Measurements from ENCODE around the gene KAT2A. TPM values are rescaled to one million over a fixed set of nuclear protein-coding genes. Genes with fewer than 3 reads are reported as not detected.
A peak's percentile ranks its signal among the peaks of the same experiment; 100 is the strongest.

The KAT2A gene
- total RNA-seq, 1 experiment from 2014 or later = 11.7 TPM

DNA sequence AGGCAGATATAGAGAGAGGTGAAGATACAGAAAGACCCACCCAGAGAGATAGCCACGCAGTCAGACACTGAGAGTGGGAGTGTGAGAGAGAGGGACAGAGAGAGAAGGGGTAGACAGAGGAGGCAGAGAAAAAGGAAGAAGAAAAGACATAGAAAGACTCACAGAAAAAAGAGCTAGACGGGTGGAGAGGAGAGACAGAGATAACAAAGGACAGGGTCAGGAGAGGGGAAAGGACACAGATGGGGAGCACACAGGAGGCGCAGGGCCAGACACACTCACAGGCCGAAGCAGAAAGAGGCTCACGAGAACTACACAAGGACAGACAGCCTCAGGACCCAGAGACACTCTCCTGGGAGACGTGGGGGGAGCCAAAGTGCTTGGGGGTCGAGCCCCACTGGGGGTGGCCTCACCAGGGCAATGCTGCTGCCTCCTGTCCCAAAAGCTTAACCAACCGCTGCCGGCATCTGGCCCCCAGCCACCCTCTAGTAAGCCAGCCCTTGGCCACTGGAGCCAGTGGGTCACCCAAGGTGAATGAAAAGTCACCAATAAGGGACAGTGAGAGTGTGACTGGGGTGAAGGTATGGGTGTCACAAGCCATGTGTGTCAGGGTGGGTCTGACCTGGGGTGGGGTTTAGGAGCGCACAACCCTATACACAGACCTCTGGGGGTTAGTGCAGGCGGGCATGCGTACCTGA is 26.6 kb downstream of the KAT2A start:
- no peak for DNase-seq (ENCODE audit: low read depth)

DNA sequence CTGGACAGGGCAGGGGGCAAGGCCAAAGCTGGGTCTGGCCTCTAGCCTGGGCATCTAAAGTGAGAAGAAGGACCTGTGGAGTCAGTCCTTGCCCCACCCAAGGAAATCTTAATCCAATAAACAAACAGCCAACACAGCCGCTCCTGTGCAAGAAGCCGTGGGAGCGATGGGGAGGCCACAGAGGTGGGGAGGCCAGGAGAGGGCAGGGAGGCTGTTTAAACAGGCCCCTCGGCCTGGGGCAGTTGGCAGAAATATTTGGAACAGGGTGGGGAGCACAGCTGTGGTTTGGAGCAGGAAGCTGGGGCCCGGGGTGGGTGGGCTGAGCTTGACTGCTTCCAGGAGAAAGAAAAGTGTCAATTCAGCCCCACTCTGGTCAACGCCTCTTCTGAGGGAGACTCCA is 28.2 kb downstream of the KAT2A start:
- DNase-seq (ENCODE audit: low read depth) = no peak

DNA sequence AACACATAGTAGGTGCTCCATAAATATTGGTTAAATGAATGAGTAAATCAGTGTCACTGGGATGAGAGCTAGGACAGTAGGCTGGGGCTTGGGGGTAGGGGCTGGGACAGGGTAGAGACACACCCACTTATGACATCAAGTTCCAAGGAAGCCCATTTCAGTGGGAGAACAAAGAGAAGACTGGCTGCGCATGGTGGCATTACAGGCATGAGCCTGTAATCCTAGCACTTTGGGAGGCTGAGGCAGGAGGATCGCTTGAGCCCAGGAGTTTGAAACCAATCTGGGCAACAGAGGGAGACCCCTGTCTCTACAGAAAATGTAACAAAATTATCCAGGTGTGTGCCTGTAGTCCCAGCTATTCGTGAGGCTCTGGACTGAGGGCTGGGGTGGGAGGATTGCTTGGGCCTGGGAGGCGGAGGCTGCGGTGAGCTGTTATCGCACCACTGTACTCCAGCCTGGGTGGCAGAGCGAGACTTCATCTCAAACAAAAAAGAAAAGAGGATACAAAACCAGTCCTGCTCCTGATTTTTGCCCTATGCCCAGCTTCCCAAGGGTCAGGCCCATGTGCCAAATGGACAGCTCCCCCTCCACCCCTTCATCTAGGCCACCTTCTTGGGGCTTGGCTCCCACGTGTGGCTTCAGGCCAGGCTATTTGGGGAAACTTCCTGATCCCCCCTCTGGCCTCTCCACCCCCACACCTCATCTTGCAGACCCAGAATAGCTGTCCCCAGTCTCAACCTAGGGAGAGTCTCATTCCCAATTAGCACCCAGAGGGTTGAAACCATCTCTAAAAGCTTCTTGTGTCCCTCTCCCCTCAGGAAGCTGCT is 30.0 kb downstream of the KAT2A start:
- DNase-seq (ENCODE audit: low read depth) = no peak

DNA sequence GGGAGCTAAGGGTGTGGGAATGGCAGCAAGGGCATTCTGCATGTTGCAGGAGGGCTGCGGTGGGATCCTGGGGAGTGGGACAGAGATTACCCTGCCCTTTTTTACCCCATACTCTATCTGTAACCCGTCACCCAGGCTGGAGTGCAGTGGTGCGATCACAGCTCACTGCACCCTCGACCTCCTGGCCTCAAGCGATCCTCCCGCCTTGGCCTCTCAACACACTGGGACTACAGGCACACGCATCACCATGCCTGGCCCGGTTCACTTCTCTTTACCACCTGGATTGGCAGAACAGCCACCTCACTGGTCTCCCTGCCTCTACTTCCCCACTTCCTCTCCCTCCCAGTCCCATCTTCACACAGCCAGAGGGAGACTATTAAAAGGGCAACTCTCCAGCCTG is 32.4 kb downstream of the KAT2A start:
- no peak for DNase-seq (ENCODE audit: low read depth)

DNA sequence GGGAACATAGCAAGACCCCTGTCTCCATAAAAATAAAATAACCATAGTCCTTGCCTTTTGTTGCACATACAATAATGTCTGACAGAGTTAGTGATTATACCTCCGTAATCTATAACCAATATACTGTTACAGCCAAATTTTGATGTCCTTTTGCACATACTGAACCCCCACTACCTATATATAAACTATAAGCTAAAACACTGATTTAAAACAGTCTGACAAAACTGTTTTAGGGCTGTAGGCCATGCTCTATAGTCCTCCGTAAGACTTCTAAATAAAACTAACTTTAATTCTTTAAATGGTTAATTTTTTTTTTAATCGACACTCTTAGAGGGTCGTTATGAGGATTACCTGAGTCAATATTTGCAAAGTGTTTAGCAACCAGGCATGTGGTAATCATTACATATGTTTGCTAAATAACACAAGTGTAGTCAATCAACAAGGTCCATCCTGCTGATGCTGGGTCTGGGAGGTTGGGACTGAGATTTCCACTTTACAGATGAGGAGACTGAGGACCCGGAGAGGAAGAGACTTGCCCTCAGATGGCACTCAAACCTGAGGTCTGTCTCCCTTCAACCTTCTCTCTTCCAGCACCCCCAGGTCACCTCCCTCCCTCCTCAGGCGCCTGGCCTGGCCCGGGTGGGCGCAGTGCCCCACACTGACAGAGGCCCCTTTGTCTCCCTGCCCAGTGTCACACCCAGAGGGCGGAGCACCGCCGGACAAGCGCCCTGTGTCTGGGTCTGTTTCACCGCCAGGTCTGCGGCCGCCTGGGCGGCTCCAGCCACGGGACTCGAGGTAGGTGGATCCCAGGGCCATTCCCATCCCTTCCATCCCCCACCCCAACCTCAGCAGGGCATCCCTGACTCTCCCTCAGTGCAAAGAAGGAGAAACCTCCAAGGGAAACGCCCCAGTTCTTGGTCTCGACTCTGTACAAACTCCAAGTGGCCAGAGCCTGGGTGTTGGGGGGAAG is 33.1 kb downstream of the KAT2A start:
- DNase-seq (ENCODE audit: low read depth) = no peak

DNA sequence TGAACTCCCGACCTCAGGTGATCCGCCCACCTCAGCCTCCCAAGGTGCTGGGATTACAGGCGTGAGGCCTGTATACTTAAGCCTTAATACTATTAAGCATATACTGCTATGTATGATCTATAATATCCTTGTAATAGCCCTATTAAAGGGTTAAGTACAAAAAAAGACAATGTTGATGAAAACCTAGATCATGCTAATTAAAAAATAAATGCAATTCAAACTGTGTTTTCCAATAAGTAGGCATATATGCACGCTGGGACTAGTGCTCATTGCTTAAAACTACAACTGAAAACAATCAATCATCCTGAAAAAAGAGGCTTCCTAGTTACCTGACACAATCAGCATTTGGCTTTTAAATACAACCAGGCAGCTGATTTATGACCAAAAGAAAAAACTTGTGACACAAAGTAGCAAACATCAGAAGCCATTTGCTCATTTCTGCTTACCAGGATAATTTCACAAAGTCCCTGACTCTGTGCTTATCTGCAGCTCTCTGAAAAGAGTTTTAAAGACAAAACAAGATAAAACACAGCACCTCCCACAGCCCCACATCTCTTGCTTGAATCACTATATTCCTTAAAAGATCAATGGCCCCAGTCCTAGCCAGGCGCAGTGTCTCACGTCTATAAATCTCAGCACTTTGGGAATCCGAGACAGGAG is 34.0 kb downstream of the KAT2A start:
- no peak for DNase-seq (ENCODE audit: low read depth)

DNA sequence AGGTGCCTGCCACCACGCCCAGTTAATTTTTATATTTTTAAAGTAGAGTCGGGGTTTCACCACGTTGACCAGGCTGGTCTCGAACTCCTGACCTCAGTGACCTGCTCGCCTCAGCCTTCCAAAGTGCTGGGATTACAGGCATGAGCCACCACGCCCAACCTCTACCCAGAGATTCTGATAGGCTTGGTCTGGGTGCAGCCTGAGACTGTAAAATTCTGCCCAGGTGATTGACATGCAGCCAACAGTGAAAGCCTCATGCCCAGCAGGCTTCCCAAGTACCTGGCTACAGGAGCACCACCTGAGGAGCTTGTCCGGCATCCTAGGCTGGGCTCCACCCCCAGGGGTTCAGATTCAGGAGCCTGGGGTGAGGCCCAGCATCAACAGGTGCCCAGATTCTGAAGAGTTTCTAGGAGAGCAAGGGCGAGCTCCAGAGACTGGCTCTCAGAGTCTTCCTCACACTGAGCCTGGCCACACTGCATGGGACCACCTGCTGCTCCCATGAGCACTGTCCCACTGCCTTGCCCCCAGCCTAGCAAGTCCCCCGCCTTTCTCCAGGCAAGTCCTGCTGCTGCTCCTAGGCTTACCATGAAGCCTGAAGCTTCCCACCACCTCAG is 39.5 kb downstream of the KAT2A start:
- no peak for DNase-seq (ENCODE audit: low read depth)

DNA sequence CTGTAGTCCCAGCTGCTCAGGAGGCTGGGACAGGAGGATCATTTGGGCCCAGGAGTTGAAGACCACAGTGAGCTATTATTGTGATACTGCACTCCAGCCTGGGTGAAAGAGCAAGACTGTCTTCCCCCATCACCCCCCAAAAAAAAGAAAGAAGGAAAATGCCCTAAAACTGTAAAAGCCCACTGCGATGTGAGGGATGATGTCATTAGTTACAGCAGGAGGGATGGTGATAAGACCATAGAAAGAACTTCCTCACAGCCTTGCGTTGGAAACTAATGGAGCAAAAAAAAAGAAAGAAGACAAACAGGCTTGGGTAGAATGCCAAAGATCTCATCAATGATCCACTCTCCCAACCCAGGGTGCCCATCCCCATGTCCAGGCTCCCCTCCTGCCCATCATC is 41.6 kb downstream of the KAT2A start:
- DNase-seq (ENCODE audit: low read depth) = no peak

DNA sequence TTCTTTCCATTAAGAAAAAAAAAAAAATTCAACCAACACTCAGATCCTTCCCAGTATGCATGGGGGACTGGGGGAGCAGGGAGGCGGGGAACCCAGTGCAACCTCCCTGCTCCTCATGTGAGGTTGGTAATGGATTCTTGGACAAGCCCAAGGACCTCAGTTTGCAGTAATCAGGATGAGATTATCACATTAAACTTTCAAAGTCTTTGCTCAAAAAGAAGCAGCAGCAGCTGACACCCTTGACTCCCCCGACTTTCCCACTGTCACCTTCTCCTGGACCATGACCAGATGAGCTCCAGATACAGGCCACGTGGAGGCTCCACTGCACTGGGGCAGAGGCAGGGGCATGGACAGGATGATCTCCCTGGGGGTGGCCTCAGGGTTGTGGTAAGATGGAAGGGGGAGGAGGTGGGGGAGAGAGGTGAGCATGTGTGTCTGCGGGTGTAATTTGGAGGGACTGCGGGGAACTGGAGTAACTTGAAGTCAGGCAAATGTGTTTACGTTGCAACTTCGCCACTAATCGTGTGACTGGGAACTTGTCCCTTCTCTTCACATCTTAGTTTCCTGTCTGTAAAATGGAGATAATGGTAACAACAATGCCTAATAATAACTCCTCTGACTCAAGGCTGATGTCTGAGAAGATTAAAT is 42.6 kb downstream of the KAT2A start:
- no peak for DNase-seq (ENCODE audit: low read depth)

DNA sequence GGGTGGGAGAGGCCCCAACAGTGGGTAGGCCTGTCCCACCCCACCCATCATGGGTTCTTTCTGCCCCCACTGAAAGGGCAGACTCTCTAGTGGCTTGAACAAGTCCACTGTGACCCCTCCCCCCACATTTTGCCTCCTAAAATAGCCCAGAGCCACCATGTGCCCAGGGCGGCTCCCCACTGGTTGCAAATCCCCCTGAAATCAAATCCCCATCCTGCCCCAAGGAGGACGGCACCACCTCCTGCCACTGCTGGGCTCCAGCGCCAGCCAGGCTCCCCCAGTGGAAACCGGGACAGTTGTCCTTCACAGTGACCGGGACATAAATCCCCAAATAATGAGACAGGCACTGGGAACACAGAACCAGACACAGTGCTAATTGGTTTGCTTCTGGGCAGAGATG is 43.4 kb downstream of the KAT2A start:
- no peak for DNase-seq (ENCODE audit: low read depth)

DNA sequence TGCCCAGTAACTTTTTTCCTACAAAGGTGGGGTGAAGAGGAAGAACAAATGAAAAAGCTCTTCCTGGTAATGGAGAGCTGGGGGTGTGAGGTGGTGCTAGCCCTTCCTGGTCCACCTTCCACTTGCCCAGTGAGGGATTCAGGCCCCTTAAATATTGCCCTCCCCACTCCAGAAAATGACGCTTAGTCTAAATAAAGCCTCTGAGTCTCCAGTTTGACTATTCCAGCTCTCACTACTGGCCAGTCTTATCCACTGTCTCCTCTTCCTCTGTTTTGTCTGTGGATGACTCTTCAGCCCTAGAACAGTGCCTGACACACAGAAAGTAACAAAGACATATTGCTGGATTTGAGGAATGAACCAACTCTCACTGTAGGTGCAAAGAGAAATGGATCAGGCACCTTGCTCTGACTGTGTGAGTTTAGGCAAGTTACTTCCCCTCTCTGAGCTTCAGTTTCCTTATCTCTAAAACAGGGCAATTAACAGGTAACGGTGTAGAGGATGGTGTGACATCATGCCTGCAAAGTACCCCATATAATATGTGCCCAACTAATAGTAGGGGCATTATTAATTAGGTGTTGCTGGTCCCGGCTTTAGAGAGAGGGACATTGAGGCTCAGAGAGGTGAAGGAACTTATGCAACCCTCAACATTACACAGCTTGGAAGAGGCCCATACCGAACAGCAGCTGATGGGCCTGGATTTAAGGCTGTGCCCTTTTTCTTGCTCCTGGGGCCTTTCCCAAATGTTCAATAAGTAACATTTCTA is 44.2 kb downstream of the KAT2A start:
- DNase-seq (ENCODE audit: low read depth) = no peak

DNA sequence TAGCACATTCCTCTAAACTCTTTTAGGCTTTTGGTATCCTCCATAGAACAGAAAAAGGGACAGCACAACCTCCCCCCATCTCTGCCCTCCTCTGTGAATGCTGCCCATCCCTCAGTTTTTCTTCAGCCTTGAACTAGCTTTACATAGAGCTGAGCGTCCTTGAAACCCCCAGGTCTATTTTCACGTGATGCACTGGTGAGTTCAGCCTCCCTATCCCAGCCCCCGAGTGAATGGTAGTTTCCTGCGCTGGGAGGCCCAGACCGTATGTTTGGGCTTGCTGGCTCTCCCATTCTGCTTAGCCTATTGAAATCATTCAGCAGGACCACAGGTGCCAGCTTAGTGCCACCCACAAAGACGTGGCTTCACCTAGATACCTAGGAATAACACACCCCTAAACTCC is 45.4 kb downstream of the KAT2A start:
- no peak for DNase-seq (ENCODE audit: low read depth)

DNA sequence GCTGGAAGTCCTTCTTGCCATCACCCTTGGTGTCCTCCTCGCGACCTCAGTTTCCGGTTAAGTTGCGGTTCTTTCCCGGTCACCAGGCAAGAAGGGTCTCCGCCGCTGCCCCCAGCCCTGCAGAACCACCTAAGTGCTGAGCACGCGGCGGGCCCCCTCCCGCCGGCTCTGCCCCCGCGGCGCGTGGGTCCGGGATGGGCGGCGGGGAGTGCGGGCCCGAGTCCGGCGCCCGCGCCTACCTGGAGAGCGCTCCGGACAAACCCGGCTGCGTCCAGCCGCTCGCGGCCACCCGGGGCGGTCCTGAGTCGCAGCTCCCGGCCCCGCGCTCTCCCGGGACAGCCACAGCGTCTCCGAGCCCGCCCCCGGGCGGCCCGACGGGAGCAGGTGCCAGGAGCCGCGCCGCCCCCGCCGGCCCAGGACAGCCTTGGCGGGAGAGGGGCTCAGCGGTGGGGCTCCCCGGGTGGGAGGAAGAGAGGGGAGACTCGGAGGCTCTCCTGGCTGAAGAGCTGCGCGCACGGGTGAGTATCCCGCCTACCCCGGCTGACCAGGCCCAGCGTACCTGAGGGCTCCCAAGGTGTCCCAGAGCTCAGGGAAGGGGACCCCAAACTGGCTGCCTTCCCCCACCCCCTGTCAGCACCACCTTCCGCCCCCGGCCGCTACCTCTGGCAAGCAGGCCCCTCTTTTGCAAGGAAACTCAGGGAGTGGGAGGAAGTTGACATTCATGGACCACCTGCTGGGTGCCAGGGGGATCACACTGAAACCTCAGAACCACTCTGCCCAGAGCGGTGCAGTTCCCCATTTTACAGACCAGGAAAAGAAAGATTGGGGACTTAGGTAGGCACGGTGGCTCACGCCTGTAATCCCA is 48.6 kb downstream of the KAT2A start:
- no peak for DNase-seq (ENCODE audit: low read depth)

DNA sequence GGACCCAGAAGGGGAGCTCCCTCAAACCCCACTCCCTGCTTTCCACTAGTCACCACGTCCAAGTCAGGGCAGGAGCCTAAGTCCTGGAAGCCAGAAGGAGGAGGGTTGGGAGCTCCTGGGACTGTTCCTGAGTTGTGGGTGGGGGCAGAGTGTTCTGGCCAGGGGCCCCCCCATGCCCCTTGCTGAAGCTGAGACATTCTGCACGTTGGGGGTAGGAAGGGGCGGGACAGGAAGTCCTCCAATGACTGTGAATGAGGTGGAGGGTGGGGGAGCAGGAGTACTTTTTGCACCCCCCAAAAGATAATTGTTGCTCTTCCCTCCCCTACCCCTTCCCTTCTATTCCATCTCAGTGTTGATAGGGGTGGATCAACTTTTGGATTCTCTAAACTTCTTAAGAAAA is 49.4 kb downstream of the KAT2A start:
- DNase-seq (ENCODE audit: low read depth) = no peak

DNA sequence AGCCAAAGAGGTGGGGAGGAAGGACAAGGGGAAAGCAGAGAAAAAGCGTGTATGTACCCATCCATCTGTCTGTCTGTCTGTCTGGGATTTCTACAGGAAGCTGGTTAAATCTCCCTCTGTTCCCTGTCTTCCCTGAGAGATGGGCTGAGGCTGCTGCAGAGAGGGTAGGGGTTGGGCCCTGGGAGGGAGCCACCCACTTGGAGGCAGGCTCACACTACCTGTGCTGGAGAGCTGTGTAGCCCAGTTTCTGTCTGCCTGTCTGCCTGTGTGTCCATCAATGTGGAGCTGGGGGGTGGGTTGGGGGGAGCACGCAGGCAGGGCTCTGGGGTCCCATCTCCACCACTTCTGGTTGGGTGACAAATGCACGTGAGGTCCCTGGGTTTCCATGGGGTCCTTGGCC is 52.2 kb downstream of the KAT2A start:
- DNase-seq (ENCODE audit: low read depth) = no peak

DNA sequence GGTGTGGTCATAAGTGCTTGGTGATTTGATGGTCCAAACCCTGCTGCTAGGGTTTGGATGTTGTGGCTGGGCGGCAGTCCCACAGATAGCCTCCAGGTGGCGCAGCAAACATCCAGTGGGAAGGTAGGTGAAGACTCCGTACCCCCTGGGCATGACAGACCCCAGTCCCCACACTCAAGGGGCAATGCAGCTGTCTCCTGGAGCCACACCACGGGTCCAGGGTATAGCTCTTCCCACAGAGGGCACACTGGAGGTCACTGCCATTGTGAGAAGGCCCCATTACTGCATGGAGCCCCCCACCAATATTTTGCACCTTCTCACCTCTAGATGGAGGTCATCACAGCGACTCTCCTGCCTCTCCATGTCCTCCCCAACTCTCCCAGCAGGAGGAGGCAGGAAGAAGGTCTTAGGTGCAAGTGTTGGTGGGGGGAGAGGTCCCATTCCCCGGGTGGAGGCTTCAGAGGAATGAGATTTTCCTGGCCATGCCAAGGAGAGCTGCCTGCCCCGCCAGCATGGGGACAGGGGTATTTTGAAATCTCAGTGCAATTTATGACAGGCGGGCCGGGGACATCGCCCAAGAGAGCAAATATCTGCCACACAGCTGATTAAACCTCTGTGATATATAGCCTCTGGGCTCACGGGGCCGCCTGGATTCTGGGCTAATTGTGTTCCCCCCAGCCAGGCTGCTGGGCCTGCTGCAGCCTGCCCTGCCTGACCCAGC is 53.6 kb downstream of the KAT2A start:
- peak; percentile 35 for DNase-seq (ENCODE audit: low read depth)

DNA sequence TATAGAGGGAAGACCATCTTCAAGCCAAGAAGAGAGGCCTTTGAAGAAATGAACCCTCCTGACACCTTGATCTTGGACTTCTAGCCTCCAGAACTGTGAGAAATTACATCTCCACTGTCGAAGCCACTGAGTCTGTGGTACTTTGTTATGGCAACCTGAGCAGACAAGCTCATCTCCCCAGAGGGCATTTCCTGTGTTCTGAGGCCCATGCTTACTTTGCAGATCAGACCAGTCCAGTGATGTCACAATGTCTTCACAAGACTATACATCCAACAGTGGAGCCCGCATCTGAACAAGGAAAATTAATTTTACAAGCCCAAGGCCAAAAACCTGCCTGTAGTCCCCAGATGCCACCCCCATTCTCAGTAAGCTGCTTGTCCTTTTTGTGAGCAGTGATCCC is 56.0 kb downstream of the KAT2A start:
- peak; percentile 15 for DNase-seq (ENCODE audit: low read depth)
